Spinal cord (tissue), 10 donors: Measurements from ENCODE around the gene PCGF2. TPM values are rescaled to one million over a fixed set of nuclear protein-coding genes. Genes with fewer than 3 reads are reported as not detected.

Experiments
- DNase-seq, 6 donors: peaks; one replicate each; pipeline versions ENCODE4 v3.0.0 to v3.0.0-alpha.2; 2013 to 2015; ENCODE audit warnings: low spot score in 6 of 6, low read depth in 4 of 6
- H3K27ac ChIP-seq: one replicate; pipeline ENCODE4 v1.5.1; 2013; ENCODE audit warnings: low read depth, low read length, control low read depth
- H3K27me3 ChIP-seq: one replicate; pipeline ENCODE4 v1.6.1; 2013; ENCODE audit warnings: low read length; ENCODE audit not compliant: control insufficient read depth, insufficient read depth
- H3K36me3 ChIP-seq: one replicate; pipeline ENCODE4 v1.6.1; 2013; ENCODE audit warnings: low read length; ENCODE audit not compliant: control insufficient read depth, insufficient read depth
- H3K4me1 ChIP-seq: one replicate; pipeline ENCODE4 v1.6.1; 2013; ENCODE audit warnings: low read length; ENCODE audit not compliant: control insufficient read depth, insufficient read depth
- H3K4me3 ChIP-seq: one replicate; pipeline ENCODE4 v1.5.1; 2013; ENCODE audit warnings: low read depth, low read length, control low read depth
- H3K9me3 ChIP-seq: one replicate; pipeline ENCODE4 v1.6.1; 2013; ENCODE audit warnings: low read length; ENCODE audit not compliant: control insufficient read depth, insufficient read depth
- WGBS: methylation state at CpG from one replicate; pipeline ENCODE4 v1.1.5; 2013; ENCODE audit warnings: missing lambda C conversion rate; ENCODE audit not compliant: insufficient coverage; 5-methylcytosine and 5-hydroxymethylcytosine counted together
- polyA plus RNA-seq, 2 donors: library from polyadenylated mRNA; unstranded; fragments of 120-200 nt; gene quantifications; one replicate each; pipeline ENCODE4 v1.2.1, GENCODE V29; 2013; ENCODE audit not compliant: insufficient read length in 2 of 2
- total RNA-seq, 2 donors: library from RNA; depleted of rRNA in 1 of 2; stranded (reverse); fragments of 120-200 nt in 1 of 2; fragments of >200 nt in 1 of 2; gene quantifications; one replicate each; pipeline versions ENCODE4 v1.2.3 to v1.2.4, GENCODE V29; 2013 to 2014
- donor health status: healthy.

The PCGF2 gene
- total and polyA plus RNA-seq, 4 donors: 9.1 to 110 (median 61.1) TPM

DNA sequence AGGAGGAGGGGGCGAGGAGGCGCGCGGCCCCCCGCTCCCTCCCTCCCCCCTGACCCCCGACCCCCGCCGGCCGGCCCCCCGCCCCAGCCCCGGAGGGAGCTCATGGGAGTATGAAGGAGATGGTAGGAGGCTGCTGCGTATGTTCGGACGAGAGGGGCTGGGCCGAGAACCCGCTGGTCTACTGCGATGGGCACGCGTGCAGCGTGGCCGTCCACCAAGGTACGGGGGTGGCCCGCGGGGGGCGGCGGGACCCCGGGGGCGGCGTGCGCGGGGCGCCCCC is 42.7 kb downstream of the PCGF2 start:
- peaks cover 19% of the 10 kb centered on the region for H3K27me3 ChIP-seq
- 0% methylated on average over 11 of the region's 32 CpGs for WGBS
- H3K27ac ChIP-seq: no peak overlapping the region
- DNase-seq: no peak
- H3K4me3 ChIP-seq: peak overlapping the region; percentile 81
- H3K36me3 ChIP-seq: peaks cover 29% of the 10 kb centered on the region
- H3K4me1 ChIP-seq: peaks cover 53% of the 10 kb centered on the region
- H3K9me3 ChIP-seq: no peaks in the 10 kb centered on the region

DNA sequence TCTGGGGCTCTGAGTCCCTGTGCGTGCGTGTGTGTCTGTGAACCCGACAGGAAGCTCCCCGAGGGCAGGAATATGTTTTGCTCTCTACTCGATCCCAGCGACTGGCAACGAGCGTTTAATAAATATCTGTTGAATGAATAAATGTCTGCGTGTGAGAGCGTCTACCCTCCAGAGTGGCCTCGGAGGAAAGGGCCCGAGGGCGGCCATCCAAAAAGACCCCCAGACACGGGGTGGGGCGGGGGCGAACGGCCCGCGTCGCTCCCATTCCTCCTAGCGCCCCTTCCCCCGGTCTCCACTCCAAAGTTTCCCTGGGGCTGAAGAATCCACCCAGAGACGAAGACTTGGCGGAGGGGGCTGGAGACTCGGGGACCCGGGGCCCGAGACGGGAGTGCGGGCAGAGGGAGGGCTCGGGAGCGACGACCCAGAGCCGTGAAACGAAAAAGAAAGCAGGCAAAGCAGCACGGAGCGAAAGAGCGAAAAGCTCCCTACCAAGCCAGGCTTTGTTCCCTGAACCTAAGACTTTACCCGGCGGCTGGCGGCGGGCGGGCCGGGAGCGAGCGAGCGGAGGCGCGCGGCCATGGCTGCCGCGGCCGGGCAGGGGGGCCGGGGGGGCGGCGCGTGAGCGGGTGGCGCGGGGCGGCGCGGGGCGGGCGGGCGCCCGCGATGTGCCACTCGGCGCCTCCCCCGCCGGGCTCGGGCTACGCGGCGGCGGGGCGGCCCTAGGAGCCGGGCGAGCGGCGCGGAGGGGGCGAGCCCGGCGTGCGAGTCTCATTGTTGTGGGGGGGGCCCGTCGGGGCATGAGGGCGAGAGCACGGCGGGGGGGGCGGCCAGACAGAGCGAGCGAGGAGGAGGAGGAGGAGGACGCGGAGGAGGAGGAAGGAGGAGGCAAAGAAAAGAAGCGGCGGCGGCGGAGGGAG is 43.3 kb downstream of the PCGF2 start, which contains the start of gene MLLT6:
Gene MLLT6 (plus strand): TSS at position 668 of the 917 bp plus-strand sequence. CDS start 360 bp downstream, outside the sequence.
- peak within 1 kb of the TSS; percentile 88 for H3K27ac ChIP-seq
- H3K27me3 ChIP-seq: peaks cover 19% of the 10 kb centered on the region
- H3K9me3 ChIP-seq: no peaks in the 10 kb centered on the region
- DNase-seq: peak in 4 of 6 donors; percentile 71 to 95 (median 88)
- H3K4me3 ChIP-seq: peak within 1 kb of the TSS; percentile 95
- H3K4me1 ChIP-seq: peaks cover 53% of the 10 kb centered on the region
- H3K36me3 ChIP-seq: peaks cover 23% of the 10 kb centered on the region
- WGBS: 0% methylated on average over 86 of the region's 100 CpGs

DNA sequence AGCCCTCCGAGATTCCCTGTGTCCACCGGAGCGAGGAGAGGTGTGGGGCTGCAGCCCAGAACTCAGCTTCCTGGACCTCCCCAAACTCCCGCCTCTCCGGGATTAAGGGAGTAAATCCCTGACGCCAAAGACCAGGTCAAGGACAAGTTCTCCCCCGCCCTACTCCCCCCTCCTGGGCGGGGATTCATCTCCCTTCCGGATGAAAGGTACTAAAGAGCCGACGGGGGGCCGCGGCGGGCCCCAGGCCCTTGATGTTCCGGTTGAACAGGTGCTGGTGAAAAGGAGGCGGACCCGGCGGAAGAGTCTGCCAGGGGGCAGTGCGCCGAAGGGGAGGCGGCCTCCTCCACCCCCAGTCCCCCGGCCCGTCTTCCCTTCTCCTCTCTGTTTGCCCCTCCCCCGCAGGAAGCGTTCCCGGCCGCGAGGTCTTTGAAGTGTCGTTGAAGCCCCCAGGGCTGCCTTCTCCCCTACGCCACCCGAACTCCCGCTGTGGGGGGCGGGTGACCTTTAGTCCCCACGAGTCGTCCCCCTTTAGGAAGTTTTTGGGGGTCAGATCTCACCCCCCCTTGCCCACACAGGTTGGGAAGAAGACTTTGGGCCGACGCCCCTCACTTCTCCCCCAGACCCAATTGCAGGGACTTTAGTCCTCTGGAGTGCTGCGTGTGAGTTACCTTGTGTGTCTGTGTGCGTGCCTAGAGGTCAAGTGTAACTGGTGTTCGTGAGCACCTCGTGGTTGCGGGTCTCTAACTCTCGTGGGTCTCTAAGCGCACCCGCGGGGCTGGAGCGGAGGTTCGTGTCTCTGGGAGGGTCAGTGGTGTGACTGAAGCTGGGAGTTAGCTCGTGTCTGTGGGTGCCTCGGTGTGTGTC is 44.2 kb downstream of the PCGF2 start:
- H3K36me3 ChIP-seq: peaks cover 16% of the 10 kb centered on the region
- no peaks in the 10 kb centered on the region for H3K9me3 ChIP-seq
- H3K27me3 ChIP-seq: peaks cover 19% of the 10 kb centered on the region
- peak in 2 of 6 donors; percentile 20 to 62 for DNase-seq
- 1% methylated on average over 36 of the region's 50 CpGs for WGBS
- H3K27ac ChIP-seq: peak overlapping the region; percentile 88
- H3K4me1 ChIP-seq: peaks cover 53% of the 10 kb centered on the region
- H3K4me3 ChIP-seq: peak overlapping the region; percentile 95

DNA sequence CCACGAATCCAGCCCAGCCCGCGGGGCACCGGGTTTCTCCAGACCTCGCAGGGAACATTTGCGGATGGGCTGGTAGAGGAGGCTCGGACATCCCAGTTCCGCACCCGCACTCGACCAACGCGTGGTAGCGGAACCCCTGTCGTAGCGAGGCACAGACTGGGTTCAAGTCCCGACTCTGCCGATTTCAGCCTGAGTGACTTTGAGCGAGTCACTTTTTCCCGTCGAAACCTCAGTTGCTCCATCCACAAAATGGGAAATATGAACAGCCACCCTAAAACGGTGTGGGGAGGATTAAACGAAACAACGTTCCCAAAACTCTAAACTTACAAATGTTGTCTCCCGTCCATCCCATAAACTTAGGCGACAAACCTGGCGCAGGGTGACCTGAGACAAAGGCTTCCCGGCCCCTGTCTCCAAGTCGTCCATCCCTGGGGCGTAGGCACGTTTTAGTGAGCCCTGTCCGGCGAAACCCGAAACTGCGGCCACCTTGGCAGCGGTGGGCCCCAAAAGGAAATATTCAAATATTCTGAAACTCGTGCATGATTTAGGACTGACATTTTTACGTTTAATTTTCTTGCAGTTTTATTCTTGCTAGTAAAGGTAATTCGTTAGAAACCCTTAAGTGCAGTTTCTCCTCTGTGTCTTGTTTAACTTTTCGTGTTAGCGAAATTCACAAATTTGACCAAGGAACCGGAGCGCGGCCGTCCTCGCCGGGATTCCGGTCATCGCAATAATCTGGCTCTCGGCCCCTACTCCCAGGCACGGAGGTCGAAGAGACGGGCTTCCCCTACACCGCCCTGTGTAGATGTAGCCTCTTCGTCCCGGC is 45.0 kb downstream of the PCGF2 start:
- Histone ChIP-seq H3K4me1 (peaks cover 53% of the 10 kb centered on the region), H3K27me3 (peaks cover 19% of the 10 kb centered on the region), H3K27ac (peak overlapping the region; percentile 90), H3K36me3 (peaks cover 8% of the 10 kb centered on the region), H3K9me3 (no peaks in the 10 kb centered on the region), H3K4me3 (peak overlapping the region; percentile 95)
- DNase-seq: no peak
- WGBS: 3% methylated on average over 49 of the region's 55 CpGs

DNA sequence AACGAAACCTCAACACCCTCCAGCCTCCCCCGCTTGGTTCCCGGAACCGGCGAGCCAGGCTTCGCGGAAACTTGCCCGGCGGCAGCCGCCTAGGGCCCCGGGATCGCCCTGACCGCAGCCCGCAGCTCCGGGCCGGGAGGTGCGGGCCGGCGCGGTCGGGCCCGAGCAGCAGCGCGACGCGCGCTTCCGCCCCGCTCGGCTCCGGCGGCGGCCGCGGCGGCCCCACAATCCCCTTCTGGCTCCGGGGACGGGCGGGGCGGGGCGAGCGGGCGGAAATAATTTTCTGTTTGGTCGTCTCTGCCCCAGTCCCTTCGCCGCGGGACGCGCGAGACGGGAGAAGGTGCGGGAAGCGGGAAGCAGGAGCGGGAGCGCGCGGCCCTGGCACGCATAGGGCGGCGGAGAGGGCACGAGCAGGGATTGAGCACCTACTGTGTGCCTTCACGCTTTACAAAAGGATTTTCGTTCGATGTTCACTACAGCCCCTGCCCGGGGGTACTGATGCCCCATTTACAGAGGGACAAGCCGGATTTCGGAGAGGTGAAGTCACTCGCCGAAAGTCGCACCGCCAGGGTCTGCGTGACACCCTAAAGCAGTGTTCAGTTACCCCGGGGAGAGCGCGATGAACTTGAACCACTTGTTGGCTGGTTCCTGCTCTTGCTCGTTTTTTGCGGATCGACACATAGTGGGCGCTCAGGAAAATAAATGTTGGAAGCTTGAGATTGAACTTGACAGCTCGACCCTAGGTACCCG is 45.8 kb downstream of the PCGF2 start:
- WGBS: 0% methylated on average over 81 of the region's 81 CpGs
- peak overlapping the region; percentile 95 for H3K4me3 ChIP-seq
- DNase-seq: peak in 5 of 6 donors; percentile 66 to 95 (median 81)
- H3K4me1 ChIP-seq: peaks cover 49% of the 10 kb centered on the region
- peak overlapping the region; percentile 90 for H3K27ac ChIP-seq
- peaks cover 3% of the 10 kb centered on the region for H3K36me3 ChIP-seq
- no peaks in the 10 kb centered on the region for H3K9me3 ChIP-seq
- H3K27me3 ChIP-seq: peaks cover 19% of the 10 kb centered on the region

DNA sequence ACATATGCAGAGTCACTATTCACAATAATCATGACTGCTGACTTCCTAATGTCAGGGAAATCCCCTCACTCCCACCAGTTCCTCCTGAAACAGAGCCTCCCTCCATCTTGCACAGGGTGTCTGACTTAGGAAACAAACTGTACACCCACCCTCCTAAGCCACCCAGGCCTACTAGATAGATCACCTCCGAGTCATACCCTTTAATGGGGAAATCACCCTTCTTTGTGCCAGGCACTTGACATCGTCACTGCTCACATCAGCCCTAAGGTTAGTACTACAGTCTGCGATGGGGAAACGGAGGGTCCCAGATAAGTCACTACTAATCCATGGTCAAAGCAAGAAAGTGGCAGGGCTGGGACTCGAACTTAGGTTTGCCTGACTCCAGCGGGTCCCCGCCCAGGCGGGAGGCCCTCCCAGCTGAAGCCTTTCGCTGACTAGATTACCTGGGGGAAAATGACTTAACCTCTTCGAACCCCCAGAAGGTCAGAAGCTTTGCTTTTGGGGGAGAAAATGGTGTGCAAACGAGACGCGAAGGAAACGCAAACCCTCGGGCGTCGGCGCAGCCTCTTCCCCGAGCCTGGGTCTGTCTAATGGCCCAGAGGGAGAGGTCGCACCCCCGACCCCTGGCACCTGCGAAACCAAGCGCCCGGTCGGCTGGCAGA is 46.5 kb downstream of the PCGF2 start:
- H3K9me3 ChIP-seq: no peaks in the 10 kb centered on the region
- no peak for DNase-seq
- WGBS: 3% methylated on average over 24 of the region's 25 CpGs
- H3K4me1 ChIP-seq: peaks cover 42% of the 10 kb centered on the region
- peak overlapping the region; percentile 95 for H3K4me3 ChIP-seq
- peaks cover 19% of the 10 kb centered on the region for H3K27me3 ChIP-seq
- H3K27ac ChIP-seq: peak overlapping the region; percentile 68
- H3K36me3 ChIP-seq: no peaks in the 10 kb centered on the region

DNA sequence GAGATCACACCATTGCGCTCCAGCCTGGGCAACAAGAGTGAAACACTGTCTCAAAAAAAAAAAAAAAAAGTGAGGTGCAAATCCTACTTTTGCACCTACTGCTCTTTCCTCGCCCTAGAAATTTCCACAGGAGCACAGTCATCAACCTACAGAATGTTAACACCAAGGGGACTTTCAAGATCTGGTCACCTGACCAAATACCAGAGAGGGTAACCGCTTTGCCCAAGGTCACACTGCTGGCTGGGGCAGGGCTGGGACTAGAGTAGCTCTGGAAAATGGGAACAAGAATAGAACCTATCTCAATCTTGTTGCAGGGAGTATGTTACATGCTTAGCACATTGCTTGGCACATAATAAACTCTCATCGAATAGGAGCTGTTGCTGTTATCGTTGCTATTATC is 49.4 kb downstream of the PCGF2 start:
- 89% methylated on average over 5 of the region's 5 CpGs for WGBS
- Histone ChIP-seq H3K27ac (no peak overlapping the region), H3K4me1 (peaks cover 27% of the 10 kb centered on the region)

DNA sequence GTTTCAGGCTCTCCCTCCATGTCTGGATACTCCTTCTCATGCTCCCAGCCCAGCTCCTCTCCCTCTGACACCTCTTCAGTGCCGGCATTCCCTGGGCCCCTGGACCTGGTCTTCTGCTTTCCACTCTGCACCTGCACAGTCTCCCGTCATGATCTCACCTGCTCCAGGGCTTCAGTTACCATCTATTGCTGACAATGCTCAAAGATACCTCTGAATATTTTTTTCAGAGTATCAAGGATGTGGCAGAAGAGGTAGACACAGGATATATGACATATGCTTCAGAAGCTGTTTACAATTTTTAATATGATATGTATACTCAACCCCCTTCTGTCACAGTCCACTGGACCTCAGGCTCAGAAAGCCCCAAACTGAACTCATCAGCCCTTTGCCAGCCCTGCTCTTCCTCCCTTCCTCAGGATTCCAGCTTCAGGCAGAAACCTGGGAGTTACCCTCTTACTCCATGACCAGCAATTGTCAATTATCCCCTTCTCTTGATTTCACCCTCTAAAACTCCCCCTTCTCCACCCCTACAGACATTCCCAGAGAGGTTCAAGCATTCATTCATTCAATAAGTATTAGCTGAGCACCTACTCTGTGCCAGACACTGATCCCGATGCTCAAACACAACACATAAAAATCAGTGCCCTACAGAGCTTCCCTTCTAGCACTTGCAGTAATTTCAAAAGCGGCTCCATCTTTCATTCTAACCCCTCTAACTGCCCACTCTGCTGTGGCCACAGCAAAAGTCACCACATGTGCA is 50.9 kb downstream of the PCGF2 start:
- WGBS: 85% methylated on average over 3 of the region's 4 CpGs

More for the DNA sequence above, 49.4 kb downstream of the PCGF2 start:
- Histone ChIP-seq H3K27me3 (peaks cover 14% of the 10 kb centered on the region), H3K36me3 (no peaks in the 10 kb centered on the region), H3K4me3 (no peak overlapping the region), H3K9me3 (no peaks in the 10 kb centered on the region)
- DNase-seq: no peak

More for the DNA sequence above, 50.9 kb downstream of the PCGF2 start:
- H3K36me3 ChIP-seq: no peaks in the 10 kb centered on the region
- H3K4me1 ChIP-seq: peaks cover 16% of the 10 kb centered on the region
- H3K9me3 ChIP-seq: no peaks in the 10 kb centered on the region
- no peak overlapping the region for H3K4me3 ChIP-seq
- no peak for DNase-seq
- no peak overlapping the region for H3K27ac ChIP-seq
- H3K27me3 ChIP-seq: no peaks in the 10 kb centered on the region
